HG03159 (cell line): ENCODE results near the gene REV3L.
"Not testable (repeated sequence)": the region's sequence is repeated elsewhere in the genome, so short reads cannot be mapped to it uniquely, and the experiment has no call there.

Experiments
- ATAC-seq: cut with Tn5 transposase; IDR thresholded peaks from one replicate; pipeline ENCODE4 v1.9.1; 2021; ENCODE audit warnings: mild to moderate bottlenecking, moderate library complexity; ENCODE audit not compliant: unreplicated experiment

The REV3L gene

DNA sequence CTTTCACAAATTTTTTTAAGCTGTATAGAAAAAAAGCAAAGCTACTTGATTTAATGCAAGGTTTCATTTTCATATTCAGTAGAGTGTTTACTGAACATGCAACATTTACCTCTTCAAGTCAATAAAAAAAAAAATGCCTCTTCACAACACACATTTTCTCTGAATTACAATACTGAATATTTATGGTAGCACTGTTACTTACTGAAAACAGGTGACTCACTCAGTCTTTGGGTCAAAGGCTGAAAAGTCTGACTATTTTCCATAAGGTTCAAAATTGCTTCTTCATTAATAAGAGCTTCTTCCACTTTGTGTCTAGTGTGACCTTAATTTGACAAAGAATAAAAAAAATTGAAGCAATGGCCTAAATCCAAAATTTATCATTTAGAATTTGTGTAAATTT lies 101.9 kb downstream of the REV3L start:
- ATAC-seq, result no peak

DNA sequence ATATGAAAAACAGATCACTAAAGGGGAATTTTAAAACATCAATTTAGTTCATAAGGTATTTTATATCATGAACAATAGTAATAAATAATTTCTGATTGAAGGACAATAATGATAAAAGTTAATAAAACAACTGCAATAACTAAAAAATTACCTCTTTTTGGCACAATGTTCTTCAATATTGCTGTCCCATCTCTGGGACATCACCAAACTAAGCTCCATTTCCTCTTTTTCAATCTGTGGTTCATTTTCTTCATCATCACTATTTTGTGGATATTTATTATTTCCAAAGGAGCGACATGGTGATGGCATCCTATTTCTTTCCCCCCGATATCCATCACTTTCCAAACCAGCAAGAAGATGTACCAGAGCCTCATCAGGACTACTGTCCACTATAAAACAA lies 103.2 kb downstream of the REV3L start:
- no peak for ATAC-seq

DNA sequence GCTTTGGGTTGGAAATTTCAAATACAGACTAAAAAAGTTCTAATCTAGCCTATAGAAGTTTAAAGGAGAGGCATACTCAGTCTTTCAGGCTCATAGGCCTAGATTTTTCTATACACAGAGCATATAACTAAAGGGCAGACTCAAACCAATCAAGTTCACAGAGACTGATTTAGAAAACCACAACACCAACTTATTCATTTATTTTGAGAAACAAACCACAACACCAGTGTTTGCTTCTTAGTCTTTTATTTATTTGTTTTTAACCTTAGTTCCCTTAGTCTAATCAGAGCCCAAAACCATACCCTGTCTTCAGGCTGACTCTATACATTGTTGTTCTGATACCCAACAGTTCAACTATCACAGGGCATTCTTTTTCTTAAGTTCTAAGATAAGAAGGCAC lies 103.7 kb downstream of the REV3L start:
- no peak for ATAC-seq

DNA sequence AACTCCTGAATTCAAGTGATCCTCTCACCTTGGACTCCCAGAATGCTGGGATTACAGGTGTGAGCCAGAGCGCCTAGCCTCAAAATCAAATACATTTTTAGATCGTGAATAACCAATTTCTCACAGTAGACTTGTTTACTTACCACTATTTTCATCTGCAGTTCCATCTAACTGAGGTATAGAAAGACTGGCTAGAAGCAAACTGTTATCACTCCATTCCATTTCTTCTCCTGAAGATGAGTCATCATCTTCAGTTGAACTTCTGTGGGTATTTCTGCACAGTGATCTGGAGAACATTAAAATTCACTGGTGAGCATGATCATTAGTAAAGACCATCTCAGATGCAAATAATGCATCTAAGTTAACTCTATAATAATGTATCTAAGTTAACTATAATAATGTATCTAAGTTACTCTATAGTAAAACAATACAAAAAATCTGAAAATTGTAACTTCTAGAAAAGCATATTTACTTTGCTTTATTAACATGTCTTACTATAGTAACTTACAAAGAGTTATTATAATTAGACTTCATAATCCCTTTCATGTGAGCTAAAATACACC lies 105.4 kb downstream of the REV3L start:
- no peak for ATAC-seq

DNA sequence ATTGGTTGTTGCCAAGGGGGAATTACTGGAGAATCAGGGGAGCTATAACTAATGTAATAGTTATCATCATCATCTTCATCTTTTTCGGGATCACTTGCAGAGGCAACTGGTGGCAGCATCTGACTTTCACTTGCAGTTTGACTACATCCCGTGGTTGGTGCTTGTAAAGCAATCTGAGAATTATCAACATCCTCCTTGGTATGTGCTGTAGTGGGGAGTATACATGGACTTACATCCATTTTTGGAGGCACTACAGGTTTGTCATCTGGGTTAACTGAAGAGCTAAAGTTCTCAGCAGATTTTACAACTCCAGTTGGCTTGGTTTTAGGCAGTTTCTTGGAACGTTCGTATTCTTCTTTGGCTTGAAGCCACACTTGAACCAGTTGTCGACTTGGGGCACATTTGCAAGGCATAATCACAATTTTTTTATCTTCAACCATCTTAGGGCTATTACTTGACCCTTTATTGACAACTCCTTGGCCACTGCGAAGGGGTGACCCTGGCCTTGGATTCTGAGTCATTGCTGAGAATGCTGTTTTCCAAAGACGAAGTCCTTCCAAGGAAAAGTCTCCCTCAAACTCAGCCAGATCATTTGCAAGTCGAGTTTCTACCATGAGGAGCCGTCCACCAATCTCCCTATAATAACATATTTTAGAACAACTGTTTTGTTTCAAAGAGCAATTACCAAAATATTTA lies 115.5 kb downstream of the REV3L start:
- no peak for ATAC-seq

DNA sequence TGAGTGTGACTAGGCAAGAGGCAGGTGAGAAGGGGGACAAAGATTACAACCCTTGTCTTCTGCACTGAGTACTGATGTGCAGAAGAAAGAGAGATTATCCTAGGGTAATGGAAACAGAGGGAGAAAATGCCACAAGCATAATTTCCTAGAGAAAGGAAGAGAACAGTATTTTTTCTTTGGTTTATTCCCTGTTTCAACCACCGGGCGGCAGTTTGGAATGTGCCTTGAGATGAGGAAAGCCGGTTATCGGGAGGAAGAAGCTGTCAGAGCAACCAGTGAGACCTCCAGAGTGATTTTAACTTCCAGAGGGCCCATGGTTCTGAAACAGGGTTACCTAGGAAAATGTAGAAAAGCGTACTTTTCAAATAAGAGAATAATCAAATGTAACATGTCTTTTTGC lies 121.4 kb downstream of the REV3L start:
- ATAC-seq, result no peak

DNA sequence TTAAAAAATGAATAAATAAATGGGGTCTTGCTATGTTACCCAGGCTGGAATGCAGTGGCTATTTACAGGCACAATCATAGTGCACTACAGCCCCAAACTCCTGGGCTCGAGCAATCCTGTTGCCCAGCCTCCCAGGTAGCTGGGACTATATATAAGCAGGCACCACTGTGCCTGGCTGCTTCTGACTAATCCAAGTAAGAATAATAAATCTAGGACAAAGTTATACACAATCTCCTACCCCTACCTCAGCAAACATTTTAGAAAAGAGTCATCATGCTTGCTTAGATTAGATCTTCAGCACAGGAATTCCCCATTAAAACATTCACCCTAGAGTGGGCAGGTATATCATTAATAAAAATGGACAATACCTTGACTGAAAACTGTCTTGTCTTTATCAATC lies 124.6 kb downstream of the REV3L start:
- no peak for ATAC-seq

DNA sequence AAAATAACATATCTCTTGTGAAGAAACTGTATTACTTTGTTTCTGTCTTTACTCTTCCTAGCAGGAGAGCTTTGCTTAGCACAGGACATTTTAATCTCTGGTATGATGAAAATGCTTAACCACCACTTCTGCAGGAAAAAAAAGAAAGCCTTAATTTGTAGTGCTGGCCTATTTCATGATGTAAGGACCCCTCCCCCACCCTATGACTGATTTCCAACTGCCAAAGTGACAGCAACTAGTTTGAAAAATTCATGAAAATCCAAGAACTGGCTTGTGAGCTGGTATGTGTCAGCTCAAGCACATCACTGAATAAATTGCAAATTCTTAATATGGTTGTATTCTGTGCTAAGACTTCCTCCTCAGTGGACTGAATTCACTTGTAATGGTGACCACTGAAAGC lies 125.3 kb downstream of the REV3L start:
- no peak for ATAC-seq

DNA sequence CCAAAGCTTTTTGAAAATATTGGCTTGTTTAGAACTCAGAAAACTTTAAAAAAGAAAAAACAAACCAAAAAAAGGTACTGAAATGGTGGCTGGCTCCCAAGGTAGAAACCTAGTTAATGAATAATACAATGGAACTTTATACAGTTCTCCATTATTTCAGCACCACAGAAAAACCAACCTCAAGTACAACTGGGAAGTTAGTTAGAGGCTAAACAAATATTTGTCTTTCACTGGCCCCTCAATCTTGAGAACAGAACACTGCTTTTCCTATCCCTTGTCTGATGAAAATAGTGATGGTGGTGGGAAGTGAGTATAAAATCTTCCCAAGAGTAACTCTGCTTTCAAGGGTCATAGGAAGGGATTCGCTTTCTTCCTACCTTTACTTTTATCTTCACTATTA lies 126.5 kb downstream of the REV3L start:
- ATAC-seq, result no peak

DNA sequence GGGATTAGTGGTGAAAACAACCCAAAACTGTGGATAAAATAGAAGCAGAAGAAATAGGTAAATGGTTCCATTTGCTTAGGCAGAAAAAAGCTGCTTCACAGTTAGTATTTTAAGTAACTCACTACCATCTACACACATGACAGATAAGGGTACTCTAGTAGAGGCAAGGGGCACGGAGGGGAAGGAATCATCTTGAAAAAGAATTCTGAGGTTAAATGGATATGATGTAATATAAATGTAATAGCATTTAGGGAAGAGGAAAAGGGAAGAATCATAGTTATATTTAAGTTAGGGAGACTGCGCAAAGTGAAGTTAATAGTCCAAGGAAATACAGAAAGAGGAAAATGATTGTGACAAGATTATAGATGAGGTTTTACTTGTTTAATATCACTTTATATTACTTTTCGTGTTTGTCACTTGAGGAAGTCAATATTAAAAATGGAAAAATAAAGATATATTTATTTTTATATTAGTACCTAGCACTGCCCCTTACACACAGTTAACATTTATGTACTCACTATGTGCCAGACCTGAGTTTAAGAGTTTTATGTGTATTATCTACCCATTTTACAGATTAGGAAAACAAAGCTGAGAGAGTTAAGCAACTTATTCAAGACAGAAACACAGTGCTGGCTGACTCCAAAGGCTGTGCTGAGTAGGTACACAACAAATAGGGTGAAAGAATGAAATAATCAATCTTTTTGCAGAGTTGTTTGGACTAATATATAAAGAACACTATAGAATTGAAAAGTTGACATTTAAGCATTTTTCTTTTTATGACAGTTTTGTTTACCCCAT lies 128.1 kb downstream of the REV3L start:
- ATAC-seq, result no peak

DNA sequence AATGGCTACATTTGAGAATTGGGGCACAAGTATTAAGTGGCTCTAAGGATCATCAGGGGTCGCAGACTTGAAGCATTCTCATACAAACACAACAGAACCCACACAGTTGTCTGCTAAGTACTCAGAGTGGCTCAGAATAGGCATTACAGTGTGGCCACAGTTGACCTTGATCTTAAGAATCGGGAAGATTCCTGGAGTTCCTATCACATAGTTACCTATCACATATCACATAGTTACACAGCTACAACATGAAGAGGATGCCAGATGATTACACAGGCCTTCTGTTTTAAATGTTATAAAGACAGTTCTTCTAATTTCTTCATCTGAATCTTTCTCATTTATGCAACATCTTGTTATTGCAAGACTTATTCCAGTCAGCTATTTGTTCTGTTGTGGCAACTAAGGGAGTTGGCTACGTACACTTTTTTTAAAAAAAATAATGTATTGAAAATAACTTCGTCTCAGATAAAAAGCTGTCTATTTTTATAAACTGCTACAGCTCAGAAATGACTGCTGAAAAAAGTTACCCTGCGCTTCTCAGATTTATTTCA lies 129.0 kb downstream of the REV3L start:
- ATAC-seq, result no peak

DNA sequence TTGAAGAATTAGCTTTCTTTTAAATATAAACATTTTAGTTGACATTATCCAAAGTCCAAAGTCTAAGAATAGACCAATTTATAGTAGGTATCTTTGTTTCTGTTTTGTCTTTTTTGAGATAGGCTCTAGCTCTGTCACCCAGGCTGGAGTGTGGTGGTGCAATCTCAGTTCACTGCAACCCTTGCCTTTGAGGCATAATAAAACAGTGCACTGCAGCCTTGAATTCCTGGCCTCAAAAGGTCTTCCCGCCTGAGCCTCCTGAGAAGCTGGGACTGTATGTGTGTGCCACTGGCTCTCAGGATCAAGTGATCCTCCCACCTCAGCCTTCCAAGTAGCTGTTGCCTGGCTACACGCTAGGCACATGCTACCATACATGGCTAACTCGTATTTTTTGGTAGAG lies 135.4 kb downstream of the REV3L start:
- no peak for ATAC-seq

DNA sequence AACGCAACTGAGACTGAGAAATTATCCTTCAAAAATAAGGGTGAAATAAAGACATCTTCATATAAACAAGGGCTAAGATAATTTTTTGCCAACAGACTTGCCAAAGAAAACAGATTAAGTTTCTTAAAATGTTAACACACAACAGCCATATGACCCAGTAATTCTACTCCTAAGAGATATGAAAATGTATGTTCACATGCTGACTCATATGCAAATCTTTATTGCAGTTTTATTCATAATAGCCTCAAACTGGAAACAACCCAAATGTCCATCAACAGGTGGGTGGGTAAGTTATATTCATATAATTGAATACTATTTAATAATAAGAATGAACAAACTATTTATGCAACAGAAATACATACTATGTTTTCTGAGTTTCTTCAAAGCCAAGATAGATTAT lies 140.1 kb downstream of the REV3L start:
- no peak for ATAC-seq

DNA sequence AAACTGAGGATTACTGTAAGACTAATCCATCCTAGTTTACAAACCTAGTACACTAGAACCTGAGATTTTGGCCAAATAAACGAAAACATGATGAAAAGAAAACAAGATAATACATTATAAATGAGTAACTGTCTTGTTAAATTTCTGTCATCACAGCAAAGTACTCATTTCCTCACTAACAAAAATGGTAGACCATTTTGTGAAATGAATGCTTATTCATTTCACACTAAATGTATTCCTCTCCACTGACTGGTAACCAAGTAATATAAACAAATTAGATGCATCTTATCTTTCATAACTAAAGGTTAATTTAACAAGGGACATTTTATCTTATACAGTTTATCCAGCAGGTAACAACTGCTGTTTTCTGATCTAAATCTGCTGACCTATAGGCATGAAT lies 143.7 kb downstream of the REV3L start:
- ATAC-seq, result peak; percentile 54

DNA sequence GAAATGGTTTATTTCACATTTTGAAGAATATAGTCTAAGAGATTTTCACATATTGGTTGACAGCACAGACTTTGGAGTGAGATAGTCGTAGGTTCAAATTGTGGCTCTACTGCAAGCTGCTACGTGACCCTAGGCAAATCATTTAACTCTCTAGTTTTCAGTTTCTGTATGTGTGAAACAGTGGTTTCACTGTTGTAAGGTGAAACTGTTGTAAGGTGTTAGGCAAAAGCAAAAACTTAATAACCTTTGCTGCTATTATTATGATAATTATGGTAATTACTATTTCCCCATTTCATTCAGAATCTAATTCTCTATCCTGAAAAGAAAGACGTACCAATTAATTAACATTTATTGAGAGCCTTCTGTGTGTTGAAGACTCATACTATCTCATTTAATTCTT lies 144.2 kb downstream of the REV3L start:
- ATAC-seq, result peak; percentile 99

DNA sequence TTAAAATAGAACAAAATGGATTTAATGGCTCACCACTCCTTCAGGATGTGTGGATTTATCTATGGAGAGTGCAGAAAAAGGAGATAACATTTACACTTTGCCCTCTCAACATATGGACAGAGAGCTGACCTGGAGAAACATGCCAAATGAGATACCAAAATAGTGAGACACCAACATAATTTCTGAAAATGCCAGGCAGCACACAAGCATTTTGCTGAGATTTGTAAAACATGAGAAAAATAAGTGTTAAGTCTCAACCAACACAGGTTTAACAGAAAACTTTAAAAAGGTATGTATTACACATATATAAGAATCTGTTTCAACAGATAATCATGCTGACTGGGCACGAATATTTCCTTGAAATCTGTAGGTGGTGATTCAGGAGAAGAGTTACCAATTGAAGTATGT lies 145.2 kb downstream of the REV3L start:
- no peak for ATAC-seq

DNA sequence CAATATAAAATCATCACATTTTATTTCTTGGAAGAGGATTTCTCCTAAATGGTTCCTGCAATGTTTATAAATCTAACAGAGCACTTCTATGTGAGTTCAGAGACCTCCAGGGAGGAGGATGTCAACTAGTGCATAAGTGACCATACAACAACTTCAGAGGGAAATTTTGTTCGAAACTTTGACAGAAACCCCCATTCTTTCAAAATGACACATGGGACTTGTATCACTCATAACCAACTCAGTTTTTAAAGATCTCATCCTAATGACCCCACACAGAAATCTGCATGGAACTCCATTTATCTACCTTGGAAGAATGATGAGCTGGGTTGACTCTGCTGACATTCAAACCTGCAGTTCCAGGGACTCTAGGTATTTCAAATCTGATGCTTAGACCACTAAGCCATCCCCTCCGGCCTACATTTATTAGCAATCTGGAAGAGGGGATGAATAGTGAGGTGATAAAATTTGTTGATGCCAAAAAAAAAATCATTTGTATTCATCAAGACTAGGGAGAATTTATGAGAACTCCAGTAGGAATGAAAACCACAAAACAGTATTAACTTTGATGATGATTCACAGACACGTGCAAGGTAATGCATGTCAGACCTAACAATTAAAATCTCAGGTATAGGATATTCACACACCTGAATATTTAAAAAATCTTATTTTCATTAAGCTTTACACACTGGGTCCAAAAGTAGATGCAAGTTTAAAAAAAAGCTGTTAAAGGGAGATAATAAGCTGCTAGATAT lies 153.0 kb downstream of the REV3L start:
- peak; percentile 52 for ATAC-seq

DNA sequence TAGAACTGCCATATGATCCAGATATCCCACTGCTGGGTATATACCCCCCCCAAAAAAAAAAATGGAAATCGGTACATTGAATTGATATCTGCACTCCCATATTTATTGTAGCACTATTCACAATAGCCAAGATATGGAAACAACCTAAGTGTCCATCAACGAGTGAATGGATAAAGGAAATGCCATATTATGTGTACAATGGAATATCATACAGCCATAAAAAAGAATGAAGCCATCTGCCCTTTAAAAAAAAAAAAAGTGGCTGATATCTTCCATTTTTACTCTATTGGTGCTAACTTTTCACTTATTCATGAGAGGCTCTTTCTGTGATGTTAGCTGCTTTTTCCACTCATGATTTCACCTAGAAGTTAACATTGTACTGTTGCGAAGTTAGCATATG lies 156.5 kb downstream of the REV3L start:
- no peak for ATAC-seq

DNA sequence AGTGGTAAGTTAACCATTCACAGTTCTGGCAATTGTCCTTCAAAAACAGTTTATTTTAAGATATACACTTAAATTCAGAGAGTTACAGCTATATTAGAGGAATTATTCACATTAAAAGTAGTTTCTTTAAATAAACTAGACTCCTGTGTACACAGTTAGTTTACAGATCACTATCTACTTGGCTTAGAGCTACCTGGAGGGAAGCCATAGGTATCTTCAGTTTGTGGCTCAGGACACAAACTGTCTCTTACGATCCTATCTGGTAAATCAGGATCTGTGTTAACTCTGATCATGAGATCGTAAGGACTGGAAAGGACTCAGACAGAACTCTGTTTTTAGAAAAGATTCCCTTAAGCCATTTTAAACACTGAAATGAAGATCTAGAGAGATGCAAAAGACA lies 160.9 kb downstream of the REV3L start:
- ATAC-seq, result no peak

DNA sequence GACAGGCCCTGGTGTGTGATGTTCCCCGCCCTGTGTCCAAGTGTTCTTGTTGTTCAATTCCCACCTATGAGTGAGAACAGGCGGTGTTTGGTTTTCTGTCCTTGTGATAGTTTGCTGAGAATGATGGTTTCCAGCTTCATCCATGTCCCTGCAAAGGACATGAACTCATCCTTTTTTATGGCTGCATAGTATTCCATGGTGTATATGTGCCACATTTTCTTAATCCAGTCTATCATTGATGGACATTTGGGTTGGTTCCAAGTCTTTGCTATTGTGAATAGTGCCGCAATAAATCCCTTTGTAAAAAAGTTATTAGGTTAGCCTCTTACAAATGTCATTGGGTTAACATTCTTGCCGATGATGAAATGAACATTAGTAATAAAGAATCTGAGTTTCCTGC lies 175.1 kb downstream of the REV3L start:
- ATAC-seq, result not testable (repeated sequence)

DNA sequence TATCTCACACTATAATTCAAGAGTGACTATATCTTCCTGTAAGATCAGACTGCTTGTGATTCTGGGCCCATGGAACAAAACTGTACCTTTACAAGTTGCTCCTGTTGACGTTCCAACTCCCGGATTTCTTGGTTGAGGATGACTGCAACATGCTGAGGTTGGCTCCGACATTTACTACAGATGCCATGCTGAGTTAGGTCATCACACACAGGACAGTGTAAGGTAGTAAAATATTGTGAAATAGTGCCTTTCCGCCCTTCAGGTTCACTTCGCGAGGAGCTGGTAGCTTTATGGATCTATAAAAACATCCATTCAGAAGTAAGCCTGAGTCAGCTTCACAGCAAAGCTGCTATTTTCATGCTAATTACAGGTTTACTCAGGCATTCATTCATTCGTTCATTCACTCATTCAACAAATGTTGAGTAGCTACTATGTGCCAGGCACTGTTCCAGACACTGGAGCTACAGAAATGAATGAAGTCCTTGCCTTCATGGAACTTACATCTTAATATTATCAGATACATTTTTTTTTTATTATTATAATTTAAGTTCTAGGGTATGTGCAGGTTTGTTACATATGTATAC lies 175.7 kb downstream of the REV3L start:
- ATAC-seq, result no peak
